Measurements from ENCODE around the gene PCNT.

The PCNT gene

GRCh38 chr21:46379691-46380090 lies 55.7 kb downstream of the PCNT start:
- Histone ChIP-seq H3K4me3 (ENCODE audit: insufficient read depth, low read length, poor library complexity, severe bottlenecking) (no peak overlapping the region), H3K27ac (ENCODE audit: low read depth, low read length) (no peak overlapping the region), H3K27me3 (ENCODE audit: low read length) (no peaks in the 10 kb centered on the region), H4K20me1 (ENCODE audit: low read depth, low read length) (no peaks in the 10 kb centered on the region), H3K9me2 (replicated peaks; ENCODE audit: insufficient read depth, low read length) (no peaks in the 10 kb centered on the region), H3K36me3 (ENCODE audit: low read length) (no peaks in the 10 kb centered on the region), H3K9me3 (ENCODE audit: insufficient read depth, low read length) (no peaks in the 10 kb centered on the region), H2AFZ (ENCODE audit: low read depth, low read length, severe bottlenecking) (no peak overlapping the region), H3K79me2 (ENCODE audit: insufficient read depth, low read length) (peaks cover 50% of the 10 kb centered on the region), H3F3A (ENCODE audit: insufficient read depth) (no peaks in the 10 kb centered on the region), H3K9ac (ENCODE audit: low read length) (no peak overlapping the region), H3K4me2 (ENCODE audit: low read depth, low read length, poor library complexity, severe bottlenecking) (no peak overlapping the region)
- TF ChIP-seq EZH2phosphoT487 (conservative IDR thresholded peaks at IDR 0.05; ENCODE audit: low read length) (no peak), CTCF (IDR thresholded peaks at IDR 0.05; ENCODE audit: insufficient read depth, low read length, poor library complexity, severe bottlenecking) (no peak)

- no peaks in the 10 kb centered on the region for H3K36me3 ChIP-seq (ENCODE audit: low read length)
- TF ChIP-seq EZH2phosphoT487 (conservative IDR thresholded peaks at IDR 0.05; ENCODE audit: low read length) (no peak), CTCF (IDR thresholded peaks at IDR 0.05; ENCODE audit: insufficient read depth, low read length, poor library complexity, severe bottlenecking) (no peak)
Measured at GRCh38 chr21:46381541-46381940, 57.6 kb downstream of the PCNT start.

GRCh38 chr21:46384556-46384955 lies 60.6 kb downstream of the PCNT start:
- H4K20me1 ChIP-seq (ENCODE audit: low read depth, low read length), result no peaks in the 10 kb centered on the region
- H3F3A ChIP-seq (ENCODE audit: insufficient read depth), result no peaks in the 10 kb centered on the region
- H3K36me3 ChIP-seq (ENCODE audit: low read length), result no peaks in the 10 kb centered on the region
- TF ChIP-seq CTCF (IDR thresholded peaks at IDR 0.05; ENCODE audit: insufficient read depth, low read length, poor library complexity, severe bottlenecking) (no peak), EZH2phosphoT487 (conservative IDR thresholded peaks at IDR 0.05; ENCODE audit: low read length) (no peak)
- no peaks in the 10 kb centered on the region for H3K9me3 ChIP-seq (ENCODE audit: insufficient read depth, low read length)
- no peaks in the 10 kb centered on the region for H3K9me2 ChIP-seq (replicated peaks; ENCODE audit: insufficient read depth, low read length)
- peaks cover 13% of the 10 kb centered on the region; the same call in 1 of the 2 replicates for H3K79me2 ChIP-seq (ENCODE audit: insufficient read depth, low read length)
- no peak overlapping the region for H3K4me2 ChIP-seq (ENCODE audit: low read depth, low read length, poor library complexity, severe bottlenecking)
- H3K27me3 ChIP-seq (ENCODE audit: low read length), result no peaks in the 10 kb centered on the region
- H3K27ac ChIP-seq (ENCODE audit: low read depth, low read length), result no peak overlapping the region
- no peak overlapping the region for H2AFZ ChIP-seq (ENCODE audit: low read depth, low read length, severe bottlenecking)
- H3K9ac ChIP-seq (ENCODE audit: low read length), result no peak overlapping the region
- no peak overlapping the region for H3K4me3 ChIP-seq (ENCODE audit: insufficient read depth, low read length, poor library complexity, severe bottlenecking)

More at GRCh38 chr21:46381541-46381940, 57.6 kb downstream of the PCNT start:
- no peak overlapping the region for H2AFZ ChIP-seq (ENCODE audit: low read depth, low read length, severe bottlenecking)
- no peaks in the 10 kb centered on the region for H4K20me1 ChIP-seq (ENCODE audit: low read depth, low read length)
- H3K4me2 ChIP-seq (ENCODE audit: low read depth, low read length, poor library complexity, severe bottlenecking), result no peak overlapping the region
- H3K9me3 ChIP-seq (ENCODE audit: insufficient read depth, low read length), result no peaks in the 10 kb centered on the region
- H3F3A ChIP-seq (ENCODE audit: insufficient read depth), result no peaks in the 10 kb centered on the region
- peaks cover 36% of the 10 kb centered on the region for H3K79me2 ChIP-seq (ENCODE audit: insufficient read depth, low read length)
- no peaks in the 10 kb centered on the region for H3K27me3 ChIP-seq (ENCODE audit: low read length)
- H3K9ac ChIP-seq (ENCODE audit: low read length), result no peak overlapping the region
- H3K9me2 ChIP-seq (replicated peaks; ENCODE audit: insufficient read depth, low read length), result no peaks in the 10 kb centered on the region
- H3K27ac ChIP-seq (ENCODE audit: low read depth, low read length), result no peak overlapping the region
- H3K4me3 ChIP-seq (ENCODE audit: insufficient read depth, low read length, poor library complexity, severe bottlenecking), result no peak overlapping the region

All from SU-DHL-6 (cell line).